Measurements from ENCODE around the gene TTC9B.

DNA sequence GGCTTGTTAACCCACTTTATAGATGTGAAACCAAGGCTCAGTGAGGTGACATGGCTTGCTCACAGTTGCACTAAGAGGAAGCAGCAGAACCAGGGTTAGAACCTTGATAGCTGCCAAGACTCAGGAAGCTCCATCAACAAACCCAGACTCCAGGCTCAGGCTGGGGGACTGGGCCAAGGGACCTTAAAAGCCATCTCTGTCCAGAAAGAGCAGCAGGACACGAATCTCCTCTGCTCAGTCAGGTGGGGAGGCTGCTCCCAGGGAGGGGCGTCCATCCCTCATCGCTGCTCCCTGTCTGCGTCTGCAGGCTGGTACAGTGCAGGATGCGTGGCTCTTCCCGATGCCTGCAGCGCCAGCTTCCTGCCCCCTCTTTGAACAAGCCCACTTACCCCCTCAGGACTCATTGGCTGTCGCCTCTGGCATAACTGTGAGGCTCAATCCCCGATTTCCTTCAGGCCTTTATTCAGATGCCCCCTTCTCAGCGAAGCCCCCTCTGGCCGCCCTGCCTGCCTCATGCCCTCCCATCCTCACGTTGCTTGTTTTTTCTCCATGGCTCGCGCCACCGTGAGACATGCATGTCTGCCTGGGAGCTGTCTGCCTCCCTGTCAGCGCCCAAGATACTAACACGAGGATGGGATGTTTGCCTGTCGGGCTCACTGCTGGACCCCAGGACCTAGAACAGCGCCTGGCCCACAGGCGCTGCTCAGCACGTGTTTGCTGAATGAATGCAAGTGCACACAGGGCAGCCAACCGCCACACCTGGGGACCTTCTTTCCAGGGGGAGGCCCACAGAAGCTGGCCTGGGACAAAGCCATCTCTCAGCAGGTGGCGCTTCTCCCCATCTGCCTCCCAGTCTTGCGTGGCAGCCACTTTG is 45.5 kb upstream of the TTC9B start:
- TF ChIP-seq SIN3A (IDR thresholded peaks at IDR 0.05; ENCODE audit: borderline replicate concordance, low read depth, low read length) (no peak), CEBPG (CRISPR knock-in tag; IDR thresholded peaks at IDR 0.05) (no peak), CBFB (CRISPR knock-in tag; IDR thresholded peaks at IDR 0.05) (no peak), ZNF549 (CRISPR knock-in tag; IDR thresholded peaks at IDR 0.05) (no peak), BHLHE40 (IDR thresholded peaks at IDR 0.05; ENCODE audit: low read length) (no peak)
- TF ChIP-seq, protein P1, sequence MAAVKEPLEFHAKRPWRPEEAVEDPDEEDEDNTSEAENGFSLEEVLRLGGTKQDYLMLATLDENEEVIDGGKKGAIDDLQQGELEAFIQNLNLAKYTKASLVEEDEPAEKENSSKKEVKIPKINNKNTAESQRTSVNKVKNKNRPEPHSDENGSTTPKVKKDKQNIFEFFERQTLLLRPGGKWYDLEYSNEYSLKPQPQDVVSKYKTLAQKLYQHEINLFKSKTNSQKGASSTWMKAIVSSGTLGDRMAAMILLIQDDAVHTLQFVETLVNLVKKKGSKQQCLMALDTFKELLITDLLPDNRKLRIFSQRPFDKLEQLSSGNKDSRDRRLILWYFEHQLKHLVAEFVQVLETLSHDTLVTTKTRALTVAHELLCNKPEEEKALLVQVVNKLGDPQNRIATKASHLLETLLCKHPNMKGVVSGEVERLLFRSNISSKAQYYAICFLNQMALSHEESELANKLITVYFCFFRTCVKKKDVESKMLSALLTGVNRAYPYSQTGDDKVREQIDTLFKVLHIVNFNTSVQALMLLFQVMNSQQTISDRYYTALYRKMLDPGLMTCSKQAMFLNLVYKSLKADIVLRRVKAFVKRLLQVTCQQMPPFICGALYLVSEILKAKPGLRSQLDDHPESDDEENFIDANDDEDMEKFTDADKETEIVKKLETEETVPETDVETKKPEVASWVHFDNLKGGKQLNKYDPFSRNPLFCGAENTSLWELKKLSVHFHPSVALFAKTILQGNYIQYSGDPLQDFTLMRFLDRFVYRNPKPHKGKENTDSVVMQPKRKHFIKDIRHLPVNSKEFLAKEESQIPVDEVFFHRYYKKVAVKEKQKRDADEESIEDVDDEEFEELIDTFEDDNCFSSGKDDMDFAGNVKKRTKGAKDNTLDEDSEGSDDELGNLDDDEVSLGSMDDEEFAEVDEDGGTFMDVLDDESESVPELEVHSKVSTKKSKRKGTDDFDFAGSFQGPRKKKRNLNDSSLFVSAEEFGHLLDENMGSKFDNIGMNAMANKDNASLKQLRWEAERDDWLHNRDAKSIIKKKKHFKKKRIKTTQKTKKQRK (IDR thresholded peaks at IDR 0.05; ENCODE audit: low read length), result no peak
